SH-SY5Y (cell line): Measurements from ENCODE around the gene SDK1.

Source experiments
- GATA2 ChIP-seq: IDR thresholded peaks from 2 replicates; pipeline ENCODE4 v1.6.1; 2011; ENCODE audit warnings: mild to moderate bottlenecking, low read depth, low read length
- GATA3 ChIP-seq: IDR thresholded peaks from 2 replicates; pipeline ENCODE4 v1.6.1; 2011; ENCODE audit warnings: low read depth, mild to moderate bottlenecking, low read length, moderate library complexity

DNA sequence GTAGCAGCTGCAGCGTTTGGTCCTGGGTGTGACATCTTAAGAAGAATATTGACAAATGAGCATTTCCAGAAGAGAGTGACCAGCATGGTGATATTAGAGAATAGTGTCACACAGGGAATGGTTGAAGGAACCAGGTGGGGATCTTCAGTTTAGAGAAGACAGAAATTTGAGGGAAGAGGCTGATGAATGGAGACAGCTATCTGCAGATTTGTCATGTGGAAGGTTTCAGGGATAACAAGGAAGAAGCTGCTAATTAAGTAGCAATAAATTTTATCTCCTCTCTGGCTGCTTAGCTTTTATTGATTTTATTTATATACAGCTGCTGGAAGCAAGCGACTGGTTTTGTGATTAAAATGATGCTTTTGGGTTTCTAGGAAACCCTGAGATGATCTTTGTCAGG, 26.0 kb downstream of the SDK1 start:
- TF ChIP-seq GATA3 (no peak), GATA2 (no peak)
